ENCODE measurements around the gene STPG4.
A peak's percentile ranks its signal among the peaks of the same experiment; 100 is the strongest.
"Not testable (repeated sequence)": the region's sequence is repeated elsewhere in the genome, so short reads cannot be mapped to it uniquely, and the experiment has no call there.

The STPG4 gene

GRCh38 chr2:47173986-47174732, 19.1 kb upstream of the STPG4 start:
- peak in 1 of 58 donors; percentile 19 for DNase-seq

GRCh38 chr2:47172922-47173695, 18.0 kb upstream of the STPG4 start:
- DNase-seq, result no peak

- peak in 1 of 58 donors; percentile 18 for DNase-seq
Observed at GRCh38 chr2:47172156-47172921, 17.2 kb upstream of the STPG4 start.

- DNase-seq, result no peak
Observed at GRCh38 chr2:47169784-47170183, 14.7 kb upstream of the STPG4 start.

GRCh38 chr2:47168895-47169294, 13.8 kb upstream of the STPG4 start:
- not testable (repeated sequence) for DNase-seq

- DNase-seq, result no peak
Observed at GRCh38 chr2:47167149-47167548, 12.0 kb upstream of the STPG4 start.

- no peak for DNase-seq
Observed at GRCh38 chr2:47165001-47165555, 10.0 kb upstream of the STPG4 start.

- no peak for DNase-seq
Observed at GRCh38 chr2:47162780-47163179, 7.7 kb upstream of the STPG4 start.

- DNase-seq, result no peak
Observed at GRCh38 chr2:47161475-47161874, 6.4 kb upstream of the STPG4 start.

GRCh38 chr2:47160660-47161059, 5.6 kb upstream of the STPG4 start:
- DNase-seq, result no peak

GRCh38 chr2:47160211-47160610, 5.1 kb upstream of the STPG4 start:
- DNase-seq, result no peak

- no peak for DNase-seq
Observed at GRCh38 chr2:47159627-47160026, 4.5 kb upstream of the STPG4 start.

- no peak for DNase-seq
Observed at GRCh38 chr2:47158576-47158975, 3.5 kb upstream of the STPG4 start.

- DNase-seq, result no peak
Observed at GRCh38 chr2:47152803-47153202, 2.3 kb downstream of the STPG4 start.

GRCh38 chr2:47150175-47150574, 4.9 kb downstream of the STPG4 start:
- no peak for DNase-seq

- DNase-seq, result no peak
Observed at GRCh38 chr2:47147021-47147420, 8.1 kb downstream of the STPG4 start.

- no peak for DNase-seq
Observed at GRCh38 chr2:47145466-47145865, 9.6 kb downstream of the STPG4 start.

GRCh38 chr2:47141520-47141919, 13.6 kb downstream of the STPG4 start:
- DNase-seq, result no peak

GRCh38 chr2:47134386-47135090, 20.6 kb downstream of the STPG4 start:
- DNase-seq, result no peak

- DNase-seq, result no peak
Observed at GRCh38 chr2:47133046-47133445, 22.1 kb downstream of the STPG4 start.

GRCh38 chr2:47129191-47129706, 25.9 kb downstream of the STPG4 start:
- no peak for DNase-seq

Data from anterior cingulate cortex (tissue), 58 donors.